ENCODE results near the gene RNF187.

- TF ChIP-seq CTCF (IDR thresholded peaks at IDR 0.05) = peak; percentile 52 to 60
- no peak for TF ChIP-seq POLR2AphosphoS5 (IDR thresholded peaks at IDR 0.05)
Observed at GRCh38 chr1:228515200-228515834, 28.1 kb downstream of the RNF187 start.
